ENCODE data around the gene SLCO4C1. TPM values are rescaled to one million over a fixed set of nuclear protein-coding genes. Genes with fewer than 3 reads are reported as not detected.
A peak's percentile ranks its signal among the peaks of the same experiment; 100 is the strongest.

Gene SLCO4C1
- polyA plus RNA-seq, 4 donors = 0.48 to 24.9 TPM; not detected in 2

- no peaks in the 10 kb centered on the region for H3K27me3 ChIP-seq (ENCODE audit: control insufficient read depth in 3 of 3, insufficient read depth in 3 of 3, low read length in 3 of 3)
- DNase-seq (peak in 1 of 2 donors; percentile 25), FAIRE-seq (no peak)
- no peaks in the 10 kb centered on the region for H3K4me1 ChIP-seq (ENCODE audit: control insufficient read depth in 3 of 3, insufficient read depth in 2 of 3, low read depth in 1 of 3, low read length in 2 of 3)
- H3K27ac ChIP-seq (ENCODE audit: low read depth in 1 of 3, low read length in 2 of 3) = no peak overlapping the region
- 68 to 79% (median 78%) methylated on average over 1 of the region's 1 CpG for WGBS, 3 donors
- no peak overlapping the region for H3K4me3 ChIP-seq (ENCODE audit: low read depth in 1 of 3, low read length in 3 of 3)
- no peaks in the 10 kb centered on the region for H3K36me3 ChIP-seq (ENCODE audit: control insufficient read depth in 3 of 3, insufficient read depth in 2 of 3, low read depth in 1 of 3, low read length in 3 of 3)
- peaks cover 0 to 8% of the 10 kb centered on the region in 2 donors for H3K9me3 ChIP-seq (ENCODE audit: control insufficient read depth in 2 of 2, insufficient read depth in 1 of 2, low read depth in 1 of 2, low read length in 1 of 2)
These were observed 77.9 kb downstream of the SLCO4C1 start for GRCh38 chr5:102218159-102218558.

- no peak overlapping the region for H3K27ac ChIP-seq (ENCODE audit: low read depth in 1 of 3, low read length in 2 of 3)
- DNase-seq (no peak), FAIRE-seq (no peak)
- WGBS, 3 donors = 12 to 35% (median 22%) methylated on average over 4 of the region's 4 CpGs
- H3K27me3 ChIP-seq (ENCODE audit: control insufficient read depth in 3 of 3, insufficient read depth in 3 of 3, low read length in 3 of 3) = no peaks in the 10 kb centered on the region
- H3K4me1 ChIP-seq (ENCODE audit: control insufficient read depth in 3 of 3, insufficient read depth in 2 of 3, low read depth in 1 of 3, low read length in 2 of 3) = no peaks in the 10 kb centered on the region
- H3K9me3 ChIP-seq (ENCODE audit: control insufficient read depth in 2 of 2, insufficient read depth in 1 of 2, low read depth in 1 of 2, low read length in 1 of 2) = no peaks in the 10 kb centered on the region
- no peak overlapping the region for H3K4me3 ChIP-seq (ENCODE audit: low read depth in 1 of 3, low read length in 3 of 3)
- no peaks in the 10 kb centered on the region for H3K36me3 ChIP-seq (ENCODE audit: control insufficient read depth in 3 of 3, insufficient read depth in 2 of 3, low read depth in 1 of 3, low read length in 3 of 3)
These were observed 79.4 kb downstream of the SLCO4C1 start for GRCh38 chr5:102216678-102217077.

DNA sequence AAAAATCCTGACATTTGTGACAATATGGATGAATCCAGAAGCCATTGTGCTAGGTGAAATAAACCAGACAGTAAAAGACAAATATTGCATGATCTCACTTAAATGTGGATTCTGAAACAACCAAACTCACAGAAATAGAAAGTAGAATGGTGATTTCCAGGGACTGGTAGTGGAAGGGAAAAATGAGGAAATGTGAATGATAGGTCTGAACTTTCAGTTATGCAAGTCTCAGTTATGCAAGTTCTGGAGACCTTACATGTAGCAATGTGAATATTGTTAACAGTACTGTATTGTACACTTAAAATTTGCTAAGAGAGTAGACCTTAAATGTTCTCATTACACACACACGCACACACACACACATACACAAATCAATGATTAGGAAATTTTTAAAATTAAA is 84.9 kb downstream of the SLCO4C1 start:
- Histone ChIP-seq H3K4me3 (ENCODE audit: low read depth in 1 of 3, low read length in 3 of 3) (no peak overlapping the region), H3K4me1 (ENCODE audit: control insufficient read depth in 3 of 3, insufficient read depth in 2 of 3, low read depth in 1 of 3, low read length in 2 of 3) (no peaks in the 10 kb centered on the region), H3K36me3 (ENCODE audit: control insufficient read depth in 3 of 3, insufficient read depth in 2 of 3, low read depth in 1 of 3, low read length in 3 of 3) (no peaks in the 10 kb centered on the region), H3K27ac (ENCODE audit: low read depth in 1 of 3, low read length in 2 of 3) (no peak overlapping the region), H3K9me3 (ENCODE audit: control insufficient read depth in 2 of 2, insufficient read depth in 1 of 2, low read depth in 1 of 2, low read length in 1 of 2) (no peaks in the 10 kb centered on the region), H3K27me3 (ENCODE audit: control insufficient read depth in 3 of 3, insufficient read depth in 3 of 3, low read length in 3 of 3) (no peaks in the 10 kb centered on the region)
- no peak for DNase-seq
- WGBS, 3 donors = 86 to 100% (median 91%) methylated on average over 1 of the region's 1 CpG
- no peak for FAIRE-seq

DNA sequence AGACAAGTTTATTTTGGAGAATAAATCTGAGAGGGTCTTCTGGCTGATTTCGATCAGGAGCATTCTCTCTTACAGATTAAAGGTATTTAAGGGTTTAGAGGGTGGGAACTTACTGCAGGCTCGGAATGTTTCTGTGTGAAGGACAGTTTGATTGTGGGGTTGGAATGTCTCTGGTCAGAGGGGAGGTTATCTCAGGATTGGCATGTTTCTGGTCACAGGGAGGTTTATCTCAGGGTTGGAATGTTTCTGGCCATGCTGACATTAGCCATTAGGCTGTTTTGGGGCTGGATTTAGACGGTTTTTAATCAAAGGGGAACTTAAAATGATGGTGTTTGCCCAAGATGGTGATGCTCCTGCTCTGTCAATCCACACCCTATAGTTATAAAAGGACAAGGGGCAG is 95.2 kb downstream of the SLCO4C1 start:
- Histone ChIP-seq H3K27ac (ENCODE audit: low read depth in 1 of 3, low read length in 2 of 3) (no peak overlapping the region), H3K4me3 (ENCODE audit: low read depth in 1 of 3, low read length in 3 of 3) (no peak overlapping the region), H3K9me3 (ENCODE audit: control insufficient read depth in 2 of 2, insufficient read depth in 1 of 2, low read depth in 1 of 2, low read length in 1 of 2) (peaks cover 0 to 4% of the 10 kb centered on the region in 2 donors), H3K4me1 (ENCODE audit: control insufficient read depth in 3 of 3, insufficient read depth in 2 of 3, low read depth in 1 of 3, low read length in 2 of 3) (no peaks in the 10 kb centered on the region), H3K36me3 (ENCODE audit: control insufficient read depth in 3 of 3, insufficient read depth in 2 of 3, low read depth in 1 of 3, low read length in 3 of 3) (no peaks in the 10 kb centered on the region), H3K27me3 (ENCODE audit: control insufficient read depth in 3 of 3, insufficient read depth in 3 of 3, low read length in 3 of 3) (no peaks in the 10 kb centered on the region)
- FAIRE-seq (no peak), DNase-seq (no peak)
- WGBS, 3 donors = 35 to 50% (median 43%) methylated on average over 3 of the region's 3 CpGs

DNA sequence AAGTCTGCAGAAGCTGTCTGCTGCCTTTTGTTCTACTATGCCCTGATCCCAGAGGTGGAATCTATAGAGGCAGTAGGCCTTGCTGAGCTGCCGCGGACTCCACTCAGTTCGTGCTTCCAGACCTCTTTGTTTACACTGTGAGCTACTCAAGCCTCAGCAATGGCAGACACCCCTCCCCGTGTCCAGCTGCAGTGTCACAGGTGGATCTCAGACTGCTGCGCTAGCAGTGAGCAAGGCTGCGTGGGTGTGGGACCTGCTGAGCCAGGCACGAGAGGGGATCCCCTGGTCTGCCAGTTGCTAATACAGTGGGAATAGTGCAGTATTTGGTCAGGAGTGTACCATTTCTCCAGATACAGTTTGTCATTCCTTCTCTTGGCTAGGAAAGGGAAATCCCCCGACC is 99.6 kb downstream of the SLCO4C1 start:
- 75 to 83% (median 76%) methylated on average over 8 of the region's 8 CpGs for whole genome bisulfite sequencing, 3 donors
- no peak for DNase-seq

More for the DNA sequence above, 99.6 kb downstream of the SLCO4C1 start:
- no peaks in the 10 kb centered on the region for H3K27me3 ChIP-seq (ENCODE audit: control insufficient read depth in 3 of 3, insufficient read depth in 3 of 3, low read length in 3 of 3)
- no peak overlapping the region for H3K4me3 ChIP-seq (ENCODE audit: low read depth in 1 of 3, low read length in 3 of 3)
- H3K9me3 ChIP-seq (ENCODE audit: control insufficient read depth in 2 of 2, insufficient read depth in 1 of 2, low read depth in 1 of 2, low read length in 1 of 2) = peaks cover 0 to 4% of the 10 kb centered on the region in 2 donors
- H3K36me3 ChIP-seq (ENCODE audit: control insufficient read depth in 3 of 3, insufficient read depth in 2 of 3, low read depth in 1 of 3, low read length in 3 of 3) = no peaks in the 10 kb centered on the region
- H3K4me1 ChIP-seq (ENCODE audit: control insufficient read depth in 3 of 3, insufficient read depth in 2 of 3, low read depth in 1 of 3, low read length in 2 of 3) = no peaks in the 10 kb centered on the region
- H3K27ac ChIP-seq (ENCODE audit: low read depth in 1 of 3, low read length in 2 of 3) = no peak overlapping the region
- no peak for FAIRE-seq

Other genes with a start within 250 kb of the SLCO4C1 start
- not detected for gene SLCO6A1, start 202.7 kb upstream of the SLCO4C1 start, polyA plus RNA-seq

Data from small intestine (tissue), 7 donors.